IPS-20b (cell line): ENCODE results near the gene FAM210B.
"Not testable (repeated sequence)": the region's sequence is repeated elsewhere in the genome, so short reads cannot be mapped to it uniquely, and the experiment has no call there.

Source experiments
- H3K27ac ChIP-seq: one replicate; pipeline ENCODE4 v1.5.1; 2013; ENCODE audit warnings: low read length
- H3K27me3 ChIP-seq: 2 replicates; pipeline ENCODE4 v1.6.1; 2013; ENCODE audit warnings: mild to moderate bottlenecking, low read length, inconsistent platforms; ENCODE audit not compliant: insufficient read depth
- H3K36me3 ChIP-seq: 2 replicates; pipeline ENCODE4 v1.6.1; 2013; ENCODE audit warnings: low read depth, mild to moderate bottlenecking, inconsistent platforms, low read length, moderate library complexity; ENCODE audit not compliant: insufficient read depth
- H3K4me1 ChIP-seq: 2 replicates; pipeline ENCODE4 v1.6.1; 2013; ENCODE audit warnings: mild to moderate bottlenecking, control low read depth, inconsistent platforms, low read length, moderate library complexity; ENCODE audit not compliant: insufficient read depth
- H3K4me3 ChIP-seq: 2 replicates; pipeline ENCODE4 v1.5.1; 2013; ENCODE audit warnings: mild to moderate bottlenecking, low read length, inconsistent platforms
- H3K9ac ChIP-seq: 2 replicates; pipeline ENCODE4 v1.6.1; 2013; ENCODE audit warnings: low read depth, mild to moderate bottlenecking, inconsistent platforms, low read length, moderate library complexity
- H3K9me3 ChIP-seq: 2 replicates; pipeline ENCODE4 v1.6.1; 2013; ENCODE audit warnings: mild to moderate bottlenecking, low read depth, low read length, inconsistent platforms; ENCODE audit not compliant: insufficient read depth

The FAM210B gene, protein sequence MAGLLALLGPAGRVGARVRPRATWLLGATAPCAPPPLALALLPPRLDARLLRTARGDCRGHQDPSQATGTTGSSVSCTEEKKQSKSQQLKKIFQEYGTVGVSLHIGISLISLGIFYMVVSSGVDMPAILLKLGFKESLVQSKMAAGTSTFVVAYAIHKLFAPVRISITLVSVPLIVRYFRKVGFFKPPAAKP

DNA sequence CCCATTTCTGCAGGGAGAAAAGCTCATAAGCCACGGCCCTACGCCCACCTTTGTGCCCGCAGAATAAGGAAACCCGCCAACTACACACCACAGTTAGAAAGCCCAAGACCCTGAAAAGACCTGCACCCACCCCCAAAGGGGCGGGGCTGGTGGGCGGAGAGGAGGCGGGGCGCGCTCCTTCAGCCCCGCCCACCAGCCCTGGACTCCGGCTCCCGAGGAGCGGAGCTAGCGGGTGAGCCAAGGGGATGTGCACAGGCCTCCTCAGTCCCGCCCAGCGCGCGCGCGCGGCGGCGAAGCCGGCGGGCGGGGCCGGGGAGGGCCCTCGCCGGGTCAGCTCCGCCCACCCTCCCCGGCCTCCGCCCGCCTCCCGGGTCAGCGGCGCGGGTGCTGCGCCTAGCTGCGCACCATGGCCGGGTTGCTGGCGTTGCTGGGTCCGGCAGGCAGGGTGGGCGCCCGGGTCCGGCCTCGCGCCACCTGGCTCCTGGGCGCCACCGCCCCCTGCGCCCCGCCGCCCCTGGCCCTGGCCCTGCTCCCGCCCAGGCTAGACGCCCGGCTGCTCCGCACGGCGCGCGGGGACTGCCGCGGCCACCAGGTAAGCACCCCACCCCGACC is at the start of gene FAM210B:
FAM210B (plus strand) TSS at position 375 of the 612 bp plus-strand sequence; CDS start at position 407, 32 bp downstream.
- H3K27ac ChIP-seq: no peak within 1 kb of the TSS

DNA sequence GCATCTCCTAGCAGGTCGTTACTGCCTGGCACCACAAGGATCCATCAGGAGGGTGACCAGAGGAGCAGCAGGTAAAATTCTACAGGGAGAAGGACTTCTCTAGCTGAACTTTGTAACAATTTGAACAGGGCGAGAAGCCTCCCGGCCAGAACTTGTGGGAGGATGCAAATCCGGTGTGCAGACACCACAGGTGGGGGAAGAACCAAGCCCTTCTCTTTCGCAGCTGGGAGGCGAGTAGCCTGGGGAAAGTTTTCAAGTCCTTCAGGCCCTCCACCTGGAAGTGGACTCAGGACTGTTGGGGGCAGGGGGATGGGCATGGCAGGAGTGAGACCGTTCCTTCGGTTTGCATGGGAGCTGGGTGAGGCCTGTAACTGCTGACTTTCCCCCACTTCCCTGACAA is 42.7 kb upstream of the FAM210B start:
- no peaks in the 10 kb centered on the region for H3K27me3 ChIP-seq
- no peak overlapping the region for H3K27ac ChIP-seq
- H3K9me3 ChIP-seq: no peaks in the 10 kb centered on the region; the same call in 1 of the 2 replicates
- H3K9ac ChIP-seq: no peak overlapping the region
- no peaks in the 10 kb centered on the region for H3K36me3 ChIP-seq
- no peak overlapping the region for H3K4me3 ChIP-seq
- no peaks in the 10 kb centered on the region for H3K4me1 ChIP-seq

More for the DNA sequence above, at the start of gene FAM210B:
- Histone ChIP-seq H3K4me1 (peaks cover 18% of the 10 kb centered on the region), H3K36me3 (no peaks in the 10 kb centered on the region), H3K27me3 (peaks cover 16% of the 10 kb centered on the region), H3K9ac (peak within 1 kb of the TSS; percentile 19; the same call in 1 of the 2 replicates), H3K9me3 (no peaks in the 10 kb centered on the region), H3K4me3 (peak within 1 kb of the TSS; percentile 86)

DNA sequence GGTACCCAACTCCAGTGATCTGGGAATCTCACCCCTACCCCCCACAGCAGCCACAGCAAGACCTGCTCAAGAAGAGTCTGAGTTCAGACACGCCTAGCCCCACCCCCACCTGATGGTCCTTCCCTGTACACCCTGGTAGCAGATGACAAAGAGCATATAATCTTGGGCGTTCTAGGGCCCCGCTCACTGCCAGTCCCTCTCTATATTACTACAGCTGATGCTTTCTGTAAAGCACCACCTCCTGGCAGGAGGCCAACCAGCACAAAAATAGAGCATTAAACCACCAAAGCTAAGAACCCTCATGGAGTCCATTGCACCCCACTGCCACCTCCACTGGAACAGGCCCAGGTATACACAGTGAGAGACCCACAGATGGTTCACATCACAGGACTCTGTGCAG is 42.3 kb upstream of the FAM210B start:
- Histone ChIP-seq H3K9me3 (no peaks in the 10 kb centered on the region; the same call in 1 of the 2 replicates), H3K4me3 (no peak overlapping the region), H3K36me3 (no peaks in the 10 kb centered on the region), H3K9ac (no peak overlapping the region), H3K27ac (no peak overlapping the region), H3K4me1 (no peaks in the 10 kb centered on the region), H3K27me3 (no peaks in the 10 kb centered on the region)

DNA sequence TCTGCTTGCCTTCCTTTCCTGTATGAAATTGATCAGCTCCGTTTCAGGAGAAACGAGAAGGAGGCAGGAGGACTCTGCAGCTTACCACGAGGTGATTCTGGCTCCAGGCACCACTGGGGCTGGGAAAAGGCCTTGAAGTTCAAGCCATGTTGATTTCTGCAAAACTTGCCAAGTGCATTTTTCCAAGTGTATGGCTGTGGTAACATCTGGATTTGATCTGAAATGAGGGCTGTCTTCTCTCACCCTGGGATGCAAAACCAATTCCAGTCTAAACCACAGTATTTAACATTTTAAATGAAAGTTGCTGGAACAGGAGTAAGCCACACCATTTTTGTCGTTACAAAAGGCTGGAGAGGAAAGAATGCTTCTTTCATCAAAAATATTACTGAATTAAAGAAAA is 36.1 kb upstream of the FAM210B start:
- Histone ChIP-seq H3K9me3 (no peaks in the 10 kb centered on the region; the same call in 1 of the 2 replicates), H3K27me3 (no peaks in the 10 kb centered on the region), H3K4me1 (no peaks in the 10 kb centered on the region), H3K27ac (no peak overlapping the region), H3K36me3 (no peaks in the 10 kb centered on the region), H3K4me3 (no peak overlapping the region), H3K9ac (no peak overlapping the region)

DNA sequence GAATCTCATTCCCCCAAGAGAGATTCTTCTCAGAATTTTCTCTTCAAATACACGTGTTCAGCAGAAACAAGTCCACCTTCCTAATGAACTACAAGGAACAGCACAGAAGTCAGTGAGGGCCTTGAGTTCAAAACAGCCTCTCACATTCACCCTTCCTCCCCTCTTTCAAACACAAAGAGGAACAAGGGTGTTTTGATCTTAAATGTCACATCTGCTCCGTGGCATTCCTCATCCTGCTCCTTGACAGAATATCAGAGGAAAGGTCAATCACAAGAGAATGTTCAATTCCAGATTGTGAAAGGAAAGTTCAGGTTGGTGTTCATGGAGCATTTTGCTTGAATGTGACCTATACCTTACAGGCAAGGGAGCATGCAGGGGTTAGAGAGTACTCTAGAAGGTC is 35.6 kb upstream of the FAM210B start:
- Histone ChIP-seq H3K9me3 (no peaks in the 10 kb centered on the region; the same call in 1 of the 2 replicates), H3K27me3 (no peaks in the 10 kb centered on the region), H3K4me1 (no peaks in the 10 kb centered on the region), H3K36me3 (no peaks in the 10 kb centered on the region), H3K27ac (no peak overlapping the region), H3K4me3 (no peak overlapping the region), H3K9ac (no peak overlapping the region)

DNA sequence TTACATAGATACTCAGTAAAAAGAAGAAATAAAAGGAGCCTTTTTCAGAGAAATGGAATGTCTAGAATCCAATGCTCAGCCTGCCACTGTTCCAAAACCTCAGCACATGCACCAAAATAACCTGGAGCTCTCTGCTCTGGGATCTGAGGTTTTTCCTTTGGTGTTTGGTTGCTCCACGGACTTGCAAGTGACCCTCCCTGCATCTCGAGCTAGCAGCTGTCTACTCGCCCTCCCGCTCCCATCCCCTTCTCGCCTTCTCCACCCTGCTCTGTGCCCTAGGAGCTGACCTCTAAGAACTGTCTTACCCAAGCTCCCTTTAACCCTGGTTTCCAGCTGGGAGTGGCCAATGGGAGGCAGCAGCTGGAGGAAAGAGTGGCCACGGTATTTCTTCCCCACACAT is 35.1 kb upstream of the FAM210B start:
- Histone ChIP-seq H3K9ac (no peak overlapping the region), H3K27me3 (no peaks in the 10 kb centered on the region), H3K27ac (no peak overlapping the region), H3K36me3 (no peaks in the 10 kb centered on the region), H3K9me3 (no peaks in the 10 kb centered on the region; the same call in 1 of the 2 replicates), H3K4me3 (no peak overlapping the region), H3K4me1 (no peaks in the 10 kb centered on the region)

DNA sequence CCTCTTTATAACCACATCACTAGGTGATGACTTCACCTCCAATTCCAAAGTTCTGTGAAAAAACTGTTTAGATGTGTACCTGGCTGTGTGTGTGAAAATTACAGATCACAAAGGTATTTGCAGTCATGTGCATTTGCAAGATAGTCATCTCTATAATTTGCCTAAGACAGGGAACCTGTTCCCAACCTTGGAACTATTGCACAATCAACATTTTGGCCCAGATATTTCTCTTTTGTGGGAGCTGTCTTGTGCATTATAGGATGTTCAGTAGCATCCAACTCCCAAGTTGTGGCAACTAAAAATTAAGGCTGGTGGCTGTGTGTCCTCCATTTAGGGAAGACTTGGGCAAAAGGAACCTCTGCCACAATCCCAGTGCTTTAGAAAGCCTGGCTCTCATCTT is 34.0 kb upstream of the FAM210B start:
- Histone ChIP-seq H3K4me1 (no peaks in the 10 kb centered on the region), H3K9me3 (peaks cover under 1% of the 10 kb centered on the region; the same call in 1 of the 2 replicates), H3K27me3 (no peaks in the 10 kb centered on the region), H3K4me3 (no peak overlapping the region), H3K27ac (no peak overlapping the region), H3K9ac (no peak overlapping the region), H3K36me3 (no peaks in the 10 kb centered on the region)

DNA sequence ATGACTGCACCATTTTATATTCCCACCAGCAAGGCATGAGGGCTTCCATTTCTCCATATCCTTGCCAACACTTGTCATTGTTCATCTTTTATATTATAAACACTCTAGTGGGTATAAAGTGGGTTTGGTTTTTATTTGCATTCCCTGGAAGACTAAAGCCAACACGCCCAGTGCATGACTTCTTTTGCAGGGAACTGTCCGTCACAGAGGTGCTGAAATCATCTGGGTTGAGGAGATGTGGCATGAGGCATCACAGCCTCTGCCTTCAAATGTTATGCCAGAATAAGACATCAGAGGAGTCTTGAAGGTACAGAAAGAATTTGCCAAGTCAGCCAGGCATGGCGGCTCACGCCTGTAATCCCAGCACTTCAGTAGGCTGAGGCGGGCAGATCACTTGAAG is 29.9 kb upstream of the FAM210B start:
- H3K4me1 ChIP-seq: no peaks in the 10 kb centered on the region

DNA sequence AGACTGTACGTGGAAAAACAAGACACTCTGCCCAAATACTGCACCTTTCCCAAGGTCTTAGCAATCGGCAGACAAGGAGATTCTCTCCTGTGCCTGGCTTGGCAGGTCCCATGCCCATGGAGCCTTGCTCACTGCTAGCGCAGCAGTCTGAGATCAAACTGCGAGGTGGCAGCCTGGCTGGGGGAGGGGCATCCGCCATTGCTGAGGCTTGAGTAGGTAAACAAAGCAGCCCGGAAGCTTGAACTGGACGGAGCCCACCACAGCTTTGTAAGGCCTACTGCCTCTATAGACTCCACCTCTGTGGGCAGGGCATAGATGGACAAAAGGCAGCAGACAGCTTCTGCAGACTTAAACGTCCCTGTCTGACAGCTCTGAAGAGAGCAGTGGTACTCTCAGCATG is 22.1 kb upstream of the FAM210B start:
- H3K4me3 ChIP-seq, H3K36me3 ChIP-seq, H3K27me3 ChIP-seq, H3K4me1 ChIP-seq, H3K27ac ChIP-seq, H3K9ac ChIP-seq: not testable (repeated sequence)
- H3K9me3 ChIP-seq: peaks cover 36% of the 10 kb centered on the region

More for the DNA sequence above, 29.9 kb upstream of the FAM210B start:
- Histone ChIP-seq H3K9me3 (peaks cover 28% of the 10 kb centered on the region), H3K4me3 (no peak overlapping the region), H3K9ac (no peak overlapping the region), H3K36me3 (no peaks in the 10 kb centered on the region), H3K27me3 (no peaks in the 10 kb centered on the region), H3K27ac (no peak overlapping the region)

DNA sequence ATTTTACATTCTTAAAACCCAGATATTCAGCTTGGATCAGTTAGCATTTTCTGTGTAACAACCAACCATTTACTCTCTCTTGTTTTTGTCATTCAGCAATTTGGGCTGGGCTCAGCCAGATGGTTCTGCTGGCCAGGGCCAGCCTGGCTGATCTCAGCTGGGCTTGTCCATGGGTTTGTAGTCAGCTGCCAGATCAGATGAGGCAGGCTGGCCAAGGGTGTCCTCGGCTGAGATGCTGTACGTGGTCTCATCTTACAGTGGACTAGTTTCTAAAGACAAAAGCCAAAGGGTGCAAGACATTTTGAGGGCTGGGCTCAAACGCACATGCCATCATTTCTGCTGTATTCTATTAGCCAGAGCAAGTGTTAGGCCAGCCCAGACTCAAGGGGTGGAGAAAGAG is 16.0 kb upstream of the FAM210B start:
- Histone ChIP-seq H3K4me1 (no peaks in the 10 kb centered on the region; the same call in 1 of the 2 replicates), H3K27me3 (peaks cover 55% of the 10 kb centered on the region), H3K4me3 (no peak overlapping the region), H3K9me3 (no peaks in the 10 kb centered on the region), H3K36me3 (no peaks in the 10 kb centered on the region), H3K27ac (no peak overlapping the region), H3K9ac (no peak overlapping the region)

DNA sequence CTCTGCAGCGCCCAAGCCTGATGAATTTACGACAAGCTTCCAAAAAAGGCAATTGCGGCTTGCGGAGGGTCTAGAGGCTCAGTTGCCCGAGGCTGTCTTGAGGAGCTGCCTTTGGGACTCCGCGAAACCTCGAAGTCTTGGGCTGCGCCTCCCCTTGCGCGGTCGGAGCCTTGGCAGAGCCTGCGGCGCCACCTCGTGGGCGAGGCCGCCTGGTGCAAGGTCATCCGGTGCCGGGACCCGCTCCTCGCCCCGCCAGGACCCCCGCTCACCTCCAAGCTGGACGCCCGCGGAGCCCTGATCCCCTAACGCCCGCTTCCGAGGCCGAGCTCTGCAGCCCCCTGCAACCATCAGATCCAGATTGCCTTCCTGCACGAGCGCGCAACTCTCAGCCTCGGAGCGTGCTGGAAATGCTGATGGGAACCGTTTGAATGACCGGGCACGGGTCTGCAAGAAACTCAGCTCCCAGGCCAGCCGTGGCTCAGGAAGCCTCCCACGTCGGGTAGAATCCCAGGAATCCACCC is 14.9 kb upstream of the FAM210B start:
- Histone ChIP-seq H3K27ac (no peak overlapping the region), H3K9me3 (no peaks in the 10 kb centered on the region), H3K9ac (no peak overlapping the region), H3K4me1 (peaks cover 8% of the 10 kb centered on the region; the same call in 1 of the 2 replicates), H3K4me3 (peak overlapping the region; percentile 67), H3K36me3 (no peaks in the 10 kb centered on the region), H3K27me3 (peaks cover 67% of the 10 kb centered on the region)

DNA sequence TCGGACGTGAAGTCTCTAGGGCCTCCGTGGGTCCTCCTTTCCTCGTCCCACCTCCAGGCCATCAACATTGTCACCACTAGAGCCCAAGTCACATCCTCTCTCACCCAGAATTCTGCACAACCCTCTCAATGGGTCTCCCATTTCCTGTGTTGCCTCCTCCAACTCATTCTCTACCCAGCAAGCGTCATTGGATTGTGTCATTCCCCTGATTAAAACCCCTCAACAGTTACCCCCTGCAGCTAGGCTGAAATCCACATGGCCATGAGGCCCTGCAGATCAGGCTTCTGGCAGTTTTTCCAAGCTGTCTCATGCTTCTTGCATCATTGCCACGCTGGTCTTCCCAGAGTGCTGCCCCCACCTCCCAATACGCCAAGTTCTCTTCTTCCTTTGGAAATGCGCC is 12.9 kb upstream of the FAM210B start:
- Histone ChIP-seq H3K9me3 (no peaks in the 10 kb centered on the region), H3K9ac (no peak overlapping the region), H3K36me3 (no peaks in the 10 kb centered on the region), H3K27ac (no peak overlapping the region), H3K4me3 (no peak overlapping the region), H3K27me3 (peaks cover 86% of the 10 kb centered on the region), H3K4me1 (peaks cover 8% of the 10 kb centered on the region; the same call in 1 of the 2 replicates)
